ENCODE results near the gene RAPGEF6.
"Not testable (repeated sequence)": the region's sequence is repeated elsewhere in the genome, so short reads cannot be mapped to it uniquely, and the experiment has no call there.

RAPGEF6 gene

GRCh38 chr5:131634996-131635683 lies at the start of gene RAPGEF6:
TSS of gene RAPGEF6 (minus strand) at chr5:131635229. CDS start at chr5:131635030, 199 bp downstream.
- peak; percentile 93 for DNase-seq

GRCh38 chr5:131684595-131684994 lies 49.6 kb upstream of the RAPGEF6 start:
- DNase-seq: no peak

- DNase-seq: no peak
Measured at GRCh38 chr5:131684051-131684450, 49.0 kb upstream of the RAPGEF6 start.

- no peak for DNase-seq
Measured at GRCh38 chr5:131682826-131683225, 47.8 kb upstream of the RAPGEF6 start.

- DNase-seq: no peak
Measured at GRCh38 chr5:131682175-131682574, 47.1 kb upstream of the RAPGEF6 start.

GRCh38 chr5:131679911-131680310 lies 44.9 kb upstream of the RAPGEF6 start:
- no peak for DNase-seq

GRCh38 chr5:131678273-131678672 lies 43.2 kb upstream of the RAPGEF6 start:
- DNase-seq: not testable (repeated sequence)

GRCh38 chr5:131677115-131677514 lies 42.1 kb upstream of the RAPGEF6 start:
- no peak for DNase-seq

GRCh38 chr5:131672776-131673175 lies 37.7 kb upstream of the RAPGEF6 start:
- DNase-seq: no peak

GRCh38 chr5:131671994-131672655 lies 37.1 kb upstream of the RAPGEF6 start:
- DNase-seq: no peak

- DNase-seq: no peak
Measured at GRCh38 chr5:131671409-131671808, 36.4 kb upstream of the RAPGEF6 start.

- no peak for DNase-seq
Measured at GRCh38 chr5:131664929-131665328, 29.9 kb upstream of the RAPGEF6 start.

GRCh38 chr5:131661933-131662332 lies 26.9 kb upstream of the RAPGEF6 start:
- no peak for DNase-seq

- DNase-seq: no peak
Measured at GRCh38 chr5:131659841-131660240, 24.8 kb upstream of the RAPGEF6 start.

- no peak for DNase-seq
Measured at GRCh38 chr5:131659290-131659689, 24.3 kb upstream of the RAPGEF6 start.

- DNase-seq: no peak
Measured at GRCh38 chr5:131654776-131655175, 19.7 kb upstream of the RAPGEF6 start.

GRCh38 chr5:131654309-131654708 lies 19.3 kb upstream of the RAPGEF6 start:
- DNase-seq: no peak

GRCh38 chr5:131649161-131649560 lies 14.1 kb upstream of the RAPGEF6 start:
- no peak for DNase-seq

GRCh38 chr5:131647048-131647769 lies 12.2 kb upstream of the RAPGEF6 start:
- no peak for DNase-seq

- no peak for DNase-seq
Measured at GRCh38 chr5:131644822-131645221, 9.8 kb upstream of the RAPGEF6 start.

- DNase-seq: no peak
Measured at GRCh38 chr5:131644370-131644769, 9.3 kb upstream of the RAPGEF6 start.

- no peak for DNase-seq
Measured at GRCh38 chr5:131641494-131641893, 6.5 kb upstream of the RAPGEF6 start.

- DNase-seq: no peak
Measured at GRCh38 chr5:131640043-131640856, 5.2 kb upstream of the RAPGEF6 start.
